Fibroblast of peridontal ligament (primary cell): ENCODE results near the gene MCM7.

Source experiments
- DNase-seq: peaks from one replicate; pipeline ENCODE4 v3.0.0-alpha.2; 2010; ENCODE audit errors: extremely low read depth

Gene MCM7

GRCh38 chr7:100071018-100071723, 30.0 kb downstream of the MCM7 start:
- no peak for DNase-seq

GRCh38 chr7:100069991-100070390, 31.2 kb downstream of the MCM7 start:
- DNase-seq, result no peak

DNA sequence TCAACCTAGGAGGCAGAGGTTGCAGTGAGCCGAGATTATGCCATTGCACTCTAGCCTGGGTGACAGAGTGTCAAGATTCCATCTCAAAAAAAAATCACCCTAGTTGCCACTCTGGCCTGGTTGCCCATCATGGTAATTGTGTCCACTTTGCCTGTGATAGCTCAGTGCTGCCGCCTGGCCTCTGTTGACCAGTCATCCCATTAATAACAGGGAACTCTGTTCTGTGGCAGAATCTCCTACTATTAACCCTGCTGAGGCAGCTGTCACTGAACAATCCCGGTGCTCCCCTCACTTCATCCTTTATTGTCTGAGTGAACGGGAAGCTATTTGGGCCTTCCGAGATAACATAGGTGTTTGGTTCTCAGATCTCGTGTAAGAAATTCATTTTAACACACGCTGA, 34.2 kb downstream of the MCM7 start:
- no peak for DNase-seq

- peak; percentile 98 for DNase-seq
Observed at GRCh38 chr7:100065452-100066186, 35.6 kb downstream of the MCM7 start.

DNA sequence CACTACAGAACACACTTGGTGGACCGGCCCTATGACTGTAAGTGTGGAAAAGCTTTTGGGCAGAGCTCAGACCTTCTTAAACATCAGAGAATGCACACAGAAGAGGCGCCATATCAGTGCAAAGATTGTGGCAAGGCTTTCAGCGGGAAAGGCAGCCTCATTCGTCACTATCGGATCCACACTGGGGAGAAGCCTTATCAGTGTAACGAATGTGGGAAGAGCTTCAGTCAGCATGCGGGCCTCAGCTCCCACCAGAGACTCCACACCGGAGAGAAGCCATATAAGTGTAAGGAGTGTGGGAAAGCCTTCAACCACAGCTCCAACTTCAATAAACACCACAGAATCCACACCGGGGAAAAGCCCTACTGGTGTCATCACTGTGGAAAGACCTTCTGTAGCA, 37.0 kb downstream of the MCM7 start:
- no peak for DNase-seq

DNA sequence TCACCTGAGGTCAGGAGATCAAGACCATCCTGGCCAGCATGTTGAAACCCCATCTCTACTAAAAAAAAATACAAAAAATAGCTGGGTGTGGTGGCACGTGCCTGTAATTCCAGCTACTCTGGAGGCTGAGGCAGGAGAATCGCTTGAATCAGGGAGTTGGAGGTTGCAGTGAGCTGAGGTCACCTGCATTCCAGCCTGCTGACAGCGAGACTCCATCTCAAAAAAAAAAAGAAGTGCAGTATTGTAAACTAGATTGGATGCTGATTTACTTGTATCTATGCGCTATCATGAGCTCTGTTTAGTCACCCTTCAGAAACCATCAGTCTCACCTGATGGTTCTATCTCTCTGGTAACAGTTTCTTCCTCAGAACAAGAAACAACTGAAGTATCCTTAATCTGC, 37.8 kb downstream of the MCM7 start:
- DNase-seq, result no peak

GRCh38 chr7:100061518-100062193, 39.5 kb downstream of the MCM7 start:
- no peak for DNase-seq

DNA sequence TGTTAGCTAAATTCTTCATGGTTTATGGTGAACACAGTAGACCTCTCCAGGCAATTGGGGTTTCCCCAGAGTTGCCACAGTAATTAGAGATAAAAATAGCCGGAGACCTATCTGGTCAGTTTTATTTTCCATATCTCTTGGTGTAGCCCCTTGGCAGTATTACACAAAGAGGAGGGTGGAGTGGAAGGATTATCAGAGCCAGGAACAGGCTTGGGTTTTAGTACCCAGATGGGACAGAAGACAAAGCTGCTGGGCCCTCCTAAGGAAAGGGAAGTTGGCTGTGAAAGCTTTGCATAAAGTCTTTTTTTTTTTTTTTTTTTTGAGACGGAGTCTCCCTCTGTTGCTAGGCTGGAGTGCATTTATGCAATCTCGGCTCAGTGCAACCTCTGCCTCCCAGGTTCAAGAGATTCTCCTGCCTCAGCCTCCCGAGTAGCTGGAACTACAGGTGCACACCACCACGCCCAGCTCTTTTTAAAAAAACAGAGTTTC, 41.9 kb downstream of the MCM7 start:
- DNase-seq, result no peak

- DNase-seq, result no peak
Observed at GRCh38 chr7:100057006-100057405, 44.2 kb downstream of the MCM7 start.

DNA sequence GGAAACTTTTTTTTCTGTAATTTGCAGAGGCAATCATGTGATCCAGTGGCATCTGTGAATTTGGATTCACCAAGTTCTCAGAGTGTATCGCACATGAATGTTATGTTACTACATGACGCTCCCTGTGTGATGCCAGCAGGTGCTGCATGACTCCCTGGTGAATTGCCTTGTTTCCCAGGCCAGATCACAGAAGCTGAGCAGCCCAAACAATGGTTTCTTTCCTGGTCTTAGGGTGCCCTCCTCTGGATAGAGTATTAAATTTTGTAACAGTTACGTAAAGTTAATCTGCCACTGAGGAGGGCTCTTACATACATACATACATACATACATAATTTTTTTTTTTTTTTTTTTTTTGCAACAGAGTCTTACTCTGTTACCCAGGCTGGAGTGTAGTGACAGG, 48.0 kb downstream of the MCM7 start:
- DNase-seq, result peak; percentile 78

- no peak for DNase-seq
Observed at GRCh38 chr7:100051611-100052010, 49.6 kb downstream of the MCM7 start.

GRCh38 chr7:100049441-100050291, 51.5 kb downstream of the MCM7 start, which contains the start of gene ZSCAN21:
TSS of gene ZSCAN21 (plus strand) at chr7:100049774. CDS start at chr7:100057007, 7,233 bp downstream.
- peak; percentile 85 for DNase-seq

- DNase-seq, result no peak
Observed at GRCh38 chr7:100048680-100049079, 52.5 kb downstream of the MCM7 start.

DNA sequence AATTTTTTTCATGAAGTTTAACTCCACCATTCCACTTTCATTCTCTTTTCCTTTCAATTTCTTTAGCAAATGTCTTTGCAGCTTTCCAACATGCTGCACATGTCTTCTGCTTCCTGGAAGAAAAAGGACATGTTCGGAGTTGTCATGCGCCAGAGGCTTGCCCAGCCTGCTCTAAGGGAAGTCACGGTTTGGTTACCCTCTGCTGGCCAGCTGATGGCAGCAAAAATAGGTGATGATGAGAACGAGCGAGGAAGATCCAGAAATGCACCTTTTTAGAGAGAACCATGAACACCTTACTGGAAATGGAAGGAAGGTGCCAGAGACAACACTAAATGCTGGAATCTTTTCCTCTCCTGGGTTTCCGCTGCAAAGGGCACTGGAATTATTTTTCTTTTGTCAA, 56.5 kb downstream of the MCM7 start:
- DNase-seq, result no peak
